ENCODE data around the gene SRGAP3. TPM values are rescaled to one million over a fixed set of nuclear protein-coding genes. Genes with fewer than 3 reads are reported as not detected.

SRGAP3 gene
- total RNA-seq, 1 donor from 2014 or later = 10.1 TPM

DNA sequence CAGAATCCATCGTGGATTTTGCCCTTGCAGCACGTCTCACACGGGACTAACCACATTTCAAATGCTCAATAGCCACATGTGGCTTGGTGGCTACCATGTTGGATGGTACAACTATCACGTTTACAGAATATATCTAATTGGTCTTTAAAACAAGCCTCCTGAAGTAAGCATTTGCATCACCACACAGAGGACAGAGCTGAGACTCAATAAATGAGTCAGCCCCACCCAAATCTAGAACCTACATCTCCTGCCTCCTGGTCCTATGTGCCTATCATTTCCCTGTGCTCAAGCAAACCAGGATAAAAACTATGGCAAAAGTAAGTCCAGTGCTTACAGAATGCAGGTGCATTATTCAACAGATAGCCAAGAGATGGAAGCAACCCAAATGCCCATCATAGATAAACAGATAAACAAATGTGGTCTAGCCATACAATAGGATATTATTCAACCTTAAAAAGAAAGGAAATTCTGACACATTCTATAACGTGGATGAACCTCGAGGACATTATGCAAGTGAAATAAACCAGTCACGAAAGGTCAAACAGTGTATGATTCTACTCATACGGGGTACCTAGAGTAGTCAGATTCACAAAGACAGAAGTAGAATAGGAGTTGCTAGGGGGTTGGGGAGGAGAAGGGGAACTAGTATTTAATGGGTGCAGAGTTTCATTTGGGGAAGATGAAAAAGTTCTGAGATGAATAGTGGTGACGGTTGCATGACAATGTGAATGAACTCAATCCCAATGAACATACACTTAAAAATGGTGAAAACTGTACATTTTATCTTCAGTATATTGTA, 43.9 kb downstream of the SRGAP3 start:
- intact Hi-C loops (cut with DNase I) = no loop called here
- no peak for DNase-seq (ENCODE audit: low spot score)

DNA sequence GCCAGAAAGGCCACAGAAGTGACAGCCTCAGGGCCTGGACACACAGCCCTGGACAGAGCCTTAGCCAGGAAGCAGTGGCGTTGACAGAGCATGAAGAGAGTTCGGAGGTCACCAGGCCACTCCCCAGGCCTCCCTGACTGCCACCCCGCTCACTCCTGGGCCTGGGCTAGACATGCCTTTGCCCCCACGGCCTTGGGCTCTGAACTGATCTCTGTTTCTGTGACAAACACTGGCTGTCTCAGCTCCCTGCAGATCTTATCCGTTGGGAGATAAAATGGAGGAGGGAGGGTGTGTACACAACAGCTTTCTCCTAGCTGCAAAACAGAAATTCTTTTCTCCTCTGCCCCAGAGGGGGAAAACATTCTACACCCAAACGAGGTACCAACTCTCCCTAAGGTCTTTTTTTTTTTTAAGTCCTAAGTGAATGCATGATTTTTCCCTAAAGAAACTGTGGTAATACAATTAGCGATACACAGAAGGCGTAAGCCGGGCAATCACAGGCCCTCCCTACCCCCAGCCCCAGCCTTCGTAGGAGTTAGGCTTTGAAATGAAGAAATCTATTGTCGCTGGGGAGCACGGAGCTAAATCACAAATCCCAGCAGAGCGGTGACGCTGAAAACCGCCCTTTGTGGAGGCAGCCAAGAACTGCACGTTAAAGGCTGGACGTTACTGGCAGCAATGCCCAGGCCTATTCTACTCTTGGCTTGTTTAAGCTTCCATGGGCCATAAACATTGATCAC, 45.0 kb downstream of the SRGAP3 start:
- DNase-seq (ENCODE audit: low spot score) = no peak
- intact Hi-C loops (cut with DNase I) = no loop called here

DNA sequence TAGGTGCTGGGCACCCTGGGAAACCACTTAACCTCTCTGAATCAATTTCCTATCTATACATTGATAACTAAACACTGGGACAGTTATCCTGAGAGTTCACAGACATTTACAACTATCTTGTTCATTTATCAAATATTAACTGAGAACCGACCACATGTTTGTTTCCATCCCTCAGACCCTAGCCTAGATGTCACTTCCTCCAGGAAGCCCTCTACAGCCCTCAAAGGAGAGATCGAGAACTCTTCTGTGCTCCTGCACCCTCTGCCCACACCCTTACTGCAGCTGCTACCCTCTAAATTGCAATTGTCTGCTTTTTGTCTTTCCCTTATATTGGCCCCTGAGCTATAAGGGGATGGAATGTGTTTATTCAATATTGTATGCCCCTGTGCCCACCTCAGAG, 46.1 kb downstream of the SRGAP3 start:
- no peak for DNase-seq (ENCODE audit: low spot score)
- intact Hi-C loops (cut with DNase I) = no loop called here

- intact Hi-C loops (cut with DNase I) = no loop called here
- DNase-seq (ENCODE audit: low spot score) = no peak
Measured at GRCh38 chr3:9202546-9202945, 46.9 kb downstream of the SRGAP3 start.

GRCh38 chr3:9201955-9202354, 47.5 kb downstream of the SRGAP3 start:
- no peak for DNase-seq (ENCODE audit: low spot score)
- intact Hi-C loops (cut with DNase I) = no loop called here

GRCh38 chr3:9201266-9201665, 48.2 kb downstream of the SRGAP3 start:
- DNase-seq (ENCODE audit: low spot score) = no peak
- intact Hi-C loops (cut with DNase I) = no loop called here

DNA sequence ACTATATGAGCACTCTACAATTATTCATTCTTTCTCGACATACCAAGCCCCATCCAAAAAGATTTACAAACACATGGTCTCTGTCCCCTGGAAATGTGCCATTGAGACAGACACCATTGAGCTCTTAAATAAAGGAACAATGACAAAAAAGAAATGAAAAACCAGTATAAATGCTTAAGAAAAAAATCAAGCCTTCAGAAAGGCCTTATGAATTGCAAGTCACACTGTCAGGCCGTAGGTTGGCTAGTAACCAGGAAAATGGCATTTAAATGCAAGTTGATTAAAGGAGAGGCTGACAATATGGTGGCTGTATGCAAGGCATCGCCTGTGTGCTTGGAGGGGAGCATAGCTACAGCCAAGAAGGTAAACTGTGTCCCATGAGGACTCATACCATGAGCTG, 49.7 kb downstream of the SRGAP3 start:
- intact Hi-C loops (cut with DNase I) = no loop called here
- no peak for DNase-seq (ENCODE audit: low spot score)

- intact Hi-C loops (cut with DNase I) = no loop called here
- DNase-seq (ENCODE audit: low spot score) = no peak
Measured at GRCh38 chr3:9198899-9199335, 50.5 kb downstream of the SRGAP3 start.

DNA sequence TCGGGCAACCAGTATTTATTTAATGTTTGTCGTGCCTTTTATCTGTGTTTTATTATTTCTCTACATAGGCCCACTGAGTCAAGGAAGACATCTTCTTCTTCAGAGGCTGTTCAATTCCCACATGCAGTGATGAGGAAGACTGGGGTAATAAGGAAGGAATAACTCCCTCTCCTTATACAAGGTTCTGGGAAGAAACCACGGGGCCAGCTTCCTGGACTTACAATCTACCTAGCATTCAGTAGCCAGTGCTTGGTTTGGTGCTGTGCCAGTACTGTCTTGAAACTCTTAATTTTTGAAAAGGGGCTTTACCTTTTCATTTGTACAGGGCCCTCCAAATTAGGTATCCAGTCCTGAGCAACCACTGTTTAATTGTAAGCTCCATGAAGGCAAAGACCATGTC, 51.2 kb downstream of the SRGAP3 start:
- no peak for DNase-seq (ENCODE audit: low spot score)
- intact Hi-C loops (cut with DNase I) = no loop called here

GRCh38 chr3:9196020-9196419, 53.4 kb downstream of the SRGAP3 start:
- DNase-seq (ENCODE audit: low spot score) = no peak
- intact Hi-C loops (cut with DNase I) = no loop called here

DNA sequence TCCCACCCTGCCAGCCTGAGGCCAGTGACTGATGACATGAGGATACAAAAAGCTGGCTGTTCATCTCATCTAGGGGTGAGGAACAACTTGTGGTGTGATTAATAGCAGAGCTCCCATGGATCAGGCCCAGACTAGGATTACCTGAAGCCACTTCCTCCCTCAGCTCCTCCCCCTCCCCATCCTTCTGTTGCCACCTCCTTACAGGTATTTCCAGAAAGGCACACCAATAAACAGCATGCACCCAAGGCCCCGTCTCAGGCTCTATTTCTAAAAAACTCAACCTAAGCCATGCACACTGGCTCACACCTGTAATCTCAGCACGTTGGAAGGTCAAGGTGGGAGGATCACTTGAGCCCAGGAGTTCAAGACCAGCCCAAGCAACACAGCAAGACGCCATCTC, 54.1 kb downstream of the SRGAP3 start:
- intact Hi-C loops (cut with DNase I) = no loop called here
- DNase-seq (ENCODE audit: low spot score) = no peak

GRCh38 chr3:9194509-9195184, 54.8 kb downstream of the SRGAP3 start:
- no peak for DNase-seq (ENCODE audit: low spot score)
- intact Hi-C loops (cut with DNase I) = no loop called here

GRCh38 chr3:9193633-9194195, 55.7 kb downstream of the SRGAP3 start:
- intact Hi-C loops (cut with DNase I) = no loop called here
- no peak for DNase-seq (ENCODE audit: low spot score)

DNA sequence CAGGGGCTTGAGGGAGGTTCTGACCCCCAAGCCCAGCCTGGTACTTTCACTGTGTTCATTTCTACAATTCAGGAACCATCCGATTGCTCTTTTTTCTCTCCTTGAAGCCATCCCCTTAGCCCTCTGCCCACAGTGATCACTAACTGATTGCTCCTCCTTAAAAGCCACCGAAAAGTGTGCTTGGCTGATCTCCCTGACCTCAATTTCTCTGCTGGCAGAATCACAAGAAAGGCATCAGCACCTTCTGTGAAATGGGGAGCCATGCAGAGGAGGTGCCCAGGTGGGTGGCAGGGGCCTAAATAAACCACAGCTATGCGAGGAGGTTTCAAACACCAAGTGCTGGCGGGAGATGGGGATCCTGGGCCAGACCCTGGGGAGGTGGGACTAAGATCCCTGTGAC, 56.2 kb downstream of the SRGAP3 start:
- DNase-seq (ENCODE audit: low spot score) = no peak
- intact Hi-C loops (cut with DNase I) = no loop called here

DNA sequence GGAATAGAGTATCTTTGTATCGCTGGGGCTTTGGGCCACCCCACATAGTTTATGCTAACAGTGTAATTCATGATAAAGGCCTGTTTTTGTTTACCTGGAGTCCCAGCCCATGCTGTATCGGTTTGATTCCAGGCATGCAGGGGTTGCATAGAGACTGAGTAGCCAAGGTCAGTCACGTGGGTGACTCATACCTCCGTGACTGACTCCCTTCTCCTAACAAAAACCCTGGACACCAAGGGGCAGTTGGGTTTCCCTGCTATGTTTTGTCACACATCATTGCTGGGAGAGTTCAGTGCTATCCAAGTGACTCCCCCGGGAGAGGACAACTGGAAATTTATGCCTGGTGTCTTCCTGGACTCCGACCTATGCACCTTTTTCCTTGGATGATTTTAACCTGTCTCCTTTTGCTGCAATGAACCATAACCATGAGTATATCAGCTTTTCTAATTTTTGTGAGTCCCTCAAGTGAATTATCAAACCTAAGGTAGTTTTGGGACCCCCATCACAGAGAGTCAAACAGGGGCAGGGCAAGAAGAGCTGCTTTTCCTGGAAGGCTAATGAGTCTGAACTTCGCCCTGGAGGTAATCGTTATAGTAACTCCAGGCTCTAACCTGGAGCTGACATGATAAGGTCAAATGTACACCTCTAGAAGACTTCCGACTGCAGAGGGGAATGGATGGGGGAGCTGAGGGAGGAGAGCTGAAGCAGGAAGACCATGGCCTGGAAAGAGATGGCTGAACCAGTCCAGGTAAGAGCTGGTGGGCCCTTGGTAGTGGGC, 57.0 kb downstream of the SRGAP3 start:
- intact Hi-C loops (cut with DNase I) = no loop called here
- no peak for DNase-seq (ENCODE audit: low spot score)

- intact Hi-C loops (cut with DNase I) = no loop called here
- DNase-seq (ENCODE audit: low spot score) = no peak
Measured at GRCh38 chr3:9190276-9190675, 59.2 kb downstream of the SRGAP3 start.

- intact Hi-C loops (cut with DNase I) = no loop called here
- DNase-seq (ENCODE audit: low spot score) = no peak
Measured at GRCh38 chr3:9188583-9188982, 60.9 kb downstream of the SRGAP3 start.

GRCh38 chr3:9185701-9186100, 63.7 kb downstream of the SRGAP3 start:
- intact Hi-C loops (cut with DNase I) = no loop called here
- DNase-seq (ENCODE audit: low spot score) = no peak

- intact Hi-C loops (cut with DNase I) = no loop called here
- DNase-seq (ENCODE audit: low spot score) = no peak
Measured at GRCh38 chr3:9185046-9185445, 64.4 kb downstream of the SRGAP3 start.

DNA sequence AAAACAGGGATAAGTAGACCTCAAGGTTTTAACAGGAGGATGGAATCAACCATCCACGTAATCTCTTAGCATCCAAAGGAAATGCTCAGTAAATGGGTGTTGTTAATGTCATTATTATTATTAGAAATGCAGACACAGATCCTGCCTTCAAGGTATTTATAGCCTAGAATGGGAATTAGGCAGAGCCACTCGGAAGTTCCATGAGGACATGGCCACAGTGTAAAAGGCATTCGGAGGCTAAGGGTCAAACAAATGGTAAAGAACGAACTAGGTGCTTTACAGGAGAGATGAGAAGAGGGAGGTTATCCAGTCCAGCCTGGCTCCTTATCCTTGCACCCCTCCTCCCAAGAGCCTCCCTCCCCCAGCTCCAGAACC, 65.0 kb downstream of the SRGAP3 start:
- intact Hi-C loops (cut with DNase I) = no loop called here
- no peak for DNase-seq (ENCODE audit: low spot score)
